Cardiac septum (tissue), 1 donor: ENCODE results near the gene NR1H2. TPM values are rescaled to one million over a fixed set of nuclear protein-coding genes. Genes with fewer than 3 reads are reported as not detected.

Experiments
- DNase-seq: peaks from one replicate; pipeline ENCODE4 v3.0.0-alpha.2; 2020; ENCODE audit warnings: low spot score
- intact Hi-C: fragments of 100-400 bp; cut with DNase I; formaldehyde crosslinking; loops from one replicate; pipeline ENCODE4 v1.14.0; 2022
- total RNA-seq: library from RNA; stranded (reverse); fragmentation: NEBNext Ultra II Directional; extraction: Animal tissue kit (Norgen Biotek cat#: 25700); gene quantifications from one replicate; pipeline ENCODE4 v1.2.1, GENCODE V29; 2021
- donor health status: DM: no; HTN: no; CAD: no.

Gene NR1H2
- total RNA-seq, 1 donor from 2014 or later, result 86.3 TPM

- intact Hi-C loops, result no loop called here
- DNase-seq, result no peak
These were observed 42.1 kb downstream of the NR1H2 start, which contains the start of gene SPIB for GRCh38 chr19:50418176-50419021. Gene SPIB (plus strand): TSS chr19:50418938. CDS start chr19:50418963, 25 bp downstream.

GRCh38 chr19:50419022-50419579, 42.8 kb downstream of the NR1H2 start:
- intact Hi-C loops, result no loop called here
- no peak for DNase-seq

- no peak for DNase-seq
- intact Hi-C loops, result no loop called here
These were observed 43.4 kb downstream of the NR1H2 start for GRCh38 chr19:50419580-50420035.

GRCh38 chr19:50420127-50420526, 43.9 kb downstream of the NR1H2 start:
- intact Hi-C loops, result no loop called here
- DNase-seq, result no peak

GRCh38 chr19:50420808-50421207, 44.6 kb downstream of the NR1H2 start:
- intact Hi-C loops, result no loop called here
- no peak for DNase-seq

- DNase-seq, result no peak
- intact Hi-C loops, result no loop called here
These were observed 46.4 kb downstream of the NR1H2 start for GRCh38 chr19:50422397-50423278.

GRCh38 chr19:50423279-50424113, 47.2 kb downstream of the NR1H2 start:
- DNase-seq, result no peak
- intact Hi-C loops, result no loop called here

- DNase-seq, result no peak
- intact Hi-C loops, result no loop called here
These were observed 49.3 kb downstream of the NR1H2 start for GRCh38 chr19:50425581-50425980.

GRCh38 chr19:50427318-50427925, 51.2 kb downstream of the NR1H2 start:
- intact Hi-C loops, result no loop called here

GRCh38 chr19:50427997-50428425, 51.8 kb downstream of the NR1H2 start:
- intact Hi-C loops, result no loop called here
- peak; percentile 91 for DNase-seq

More at GRCh38 chr19:50427318-50427925, 51.2 kb downstream of the NR1H2 start:
- no peak for DNase-seq

GRCh38 chr19:50428772-50429463, 52.7 kb downstream of the NR1H2 start:
- intact Hi-C loops, result no loop called here
- DNase-seq, result no peak

- DNase-seq, result no peak
- intact Hi-C loops, result no loop called here
These were observed 54.7 kb downstream of the NR1H2 start for GRCh38 chr19:50430888-50431342.

GRCh38 chr19:50431343-50432220, 55.3 kb downstream of the NR1H2 start:
- intact Hi-C loops, result no loop called here
- peak; percentile 94 for DNase-seq

- intact Hi-C loops, result no loop called here
- DNase-seq, result no peak
These were observed 56.2 kb downstream of the NR1H2 start, which contains the start of gene MYBPC2 for GRCh38 chr19:50432221-50433028. Gene MYBPC2 (plus strand): TSS chr19:50432892. CDS start chr19:50432954, 62 bp downstream.
